ENCODE data around the gene CD8A. TPM values are rescaled to one million over a fixed set of nuclear protein-coding genes. Genes with fewer than 3 reads are reported as not detected.

The CD8A gene
- total and polyA plus RNA-seq, 2 of the 8 experiments (the other 6 are each of a cell fraction or from before 2014, with no cell fraction given): 0.14 to 0.39 TPM

DNA sequence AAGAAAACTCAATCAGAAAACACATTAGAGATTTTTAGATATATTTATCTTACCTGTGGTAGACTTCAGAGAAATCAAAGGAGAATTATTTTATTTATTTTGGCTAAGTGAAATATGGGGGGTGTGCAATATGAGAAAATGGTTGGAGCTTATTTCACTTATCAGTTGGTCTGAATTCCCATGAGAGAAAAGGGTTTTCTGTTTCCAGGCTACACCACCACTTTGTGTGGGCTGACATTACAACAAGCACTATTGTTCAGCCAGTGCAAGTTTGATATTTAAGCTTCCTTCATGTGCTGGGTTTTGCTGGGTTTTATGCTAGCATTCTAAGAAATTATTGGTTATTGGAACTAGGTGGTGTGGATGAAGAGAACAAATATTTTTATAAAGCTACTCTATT lies 37.1 kb downstream of the CD8A start:
- Histone ChIP-seq H3K9ac (replicated peaks in 1 of 4; ENCODE audit: extremely low read depth in 1 of 4, low read depth in 3 of 4, low read length in 3 of 4) (no peak overlapping the region), H3K23ac (ENCODE audit: insufficient read length) (no peak overlapping the region), H3K4me1 (replicated peaks in 1 of 4; ENCODE audit: control insufficient read depth in 3 of 4, insufficient read depth in 4 of 4, low read length in 3 of 4) (no peaks in the 10 kb centered on the region), H3K23me2 (ENCODE audit: low read depth, low read length) (no peaks in the 10 kb centered on the region), H3K79me1 (ENCODE audit: low read depth, low read length) (no peaks in the 10 kb centered on the region), H3K79me2 (ENCODE audit: control insufficient read depth in 1 of 2, insufficient read depth in 2 of 2, low read length in 2 of 2) (peaks cover 2 to 52% of the 10 kb centered on the region in 2 experiments; a peak in 2 of 4 replicates), H2BK5ac (ENCODE audit: low read depth, low read length) (no peak overlapping the region), H2BK120ac (replicated peaks; ENCODE audit: low read depth, low read length) (no peak overlapping the region), H2BK15ac (ENCODE audit: low read length) (no peak overlapping the region), H4K5ac (ENCODE audit: insufficient read length, low read depth, low read length) (no peak overlapping the region), H4K91ac (replicated peaks; ENCODE audit: insufficient read length, low read length) (no peak overlapping the region), H3K27ac (ENCODE audit: low read depth, low read length) (no peak overlapping the region), H3K14ac (ENCODE audit: insufficient read length) (no peak overlapping the region), H2BK20ac (ENCODE audit: low read length) (no peak overlapping the region), H4K8ac (ENCODE audit: extremely low read depth, insufficient read depth, low read length) (no peak overlapping the region), H3K4ac (replicated peaks; ENCODE audit: insufficient read length, low read depth, low read length) (no peak overlapping the region), H3K18ac (ENCODE audit: extremely low read depth, low read length) (no peak overlapping the region), H3K36me3 (ENCODE audit: control insufficient read depth in 2 of 4, insufficient read depth in 4 of 4, low read length in 3 of 4) (peaks cover 7 to 40% (median 12%) of the 10 kb centered on the region in 4 experiments; a peak in 6 of 8 replicates), H2BK12ac (ENCODE audit: low read depth, low read length) (no peak overlapping the region), H2AK5ac (ENCODE audit: low read depth, low read length) (no peak overlapping the region), H2AFZ (ENCODE audit: low read length) (no peak overlapping the region), H3K56ac (replicated peaks; ENCODE audit: insufficient read length, low read depth, low read length) (no peak overlapping the region), H3K4me3 (ENCODE audit: extremely low read depth in 1 of 4, insufficient read depth in 2 of 4, low read depth in 3 of 4, low read length in 4 of 4) (no peak overlapping the region), H3K4me2 (ENCODE audit: insufficient read depth in 1 of 2, low read depth in 2 of 2, low read length in 2 of 2) (no peak overlapping the region), H4K20me1 (replicated peaks in 1 of 2; ENCODE audit: control insufficient read depth in 1 of 2, insufficient read depth in 2 of 2, low read length in 2 of 2) (peaks cover 0 to 2% of the 10 kb centered on the region in 2 experiments), H3K9me3 (ENCODE audit: insufficient read depth in 2 of 2, low read depth in 1 of 2, low read length in 1 of 2) (peaks cover 0 to 9% of the 10 kb centered on the region in 2 experiments; a peak in 3 of 4 replicates), H3K27me3 (replicated peaks in 1 of 4; ENCODE audit: control insufficient read depth in 3 of 4, extremely low read depth in 1 of 4, insufficient read depth in 3 of 4, low read length in 3 of 4) (no peaks in the 10 kb centered on the region)
- TF ChIP-seq, protein P1, sequence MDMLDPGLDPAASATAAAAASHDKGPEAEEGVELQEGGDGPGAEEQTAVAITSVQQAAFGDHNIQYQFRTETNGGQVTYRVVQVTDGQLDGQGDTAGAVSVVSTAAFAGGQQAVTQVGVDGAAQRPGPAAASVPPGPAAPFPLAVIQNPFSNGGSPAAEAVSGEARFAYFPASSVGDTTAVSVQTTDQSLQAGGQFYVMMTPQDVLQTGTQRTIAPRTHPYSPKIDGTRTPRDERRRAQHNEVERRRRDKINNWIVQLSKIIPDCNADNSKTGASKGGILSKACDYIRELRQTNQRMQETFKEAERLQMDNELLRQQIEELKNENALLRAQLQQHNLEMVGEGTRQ (IDR thresholded peaks at IDR 0.05; ENCODE audit: low read length): no peak
- TF ChIP-seq BCL11A (IDR thresholded peaks at IDR 0.05; ENCODE audit: low read depth in 2 of 2, low read length in 2 of 2): no peak
- FAIRE-seq (no peak), DNase-seq (ENCODE audit: low read depth in 1 of 2, low spot score in 2 of 2) (no peak)
- ChIA-PET POLR2A (ENCODE audit: partially characterized antibody) (interaction anchor here (1.6 kb wide), 1 partner anchor 10 kb away, joined by 5 read pairs; no protein-coding TSS in a partner anchor), CTCF (ENCODE audit: partially characterized antibody) (interaction anchor here (1.0 to 3.6 kb wide), 3 partner anchors 11 to 266 kb away, joined by 3 to 29 read pairs (median 3); no protein-coding TSS in a partner anchor)
